ENCODE measurements around the gene DEXI. TPM values are rescaled to one million over a fixed set of nuclear protein-coding genes. Genes with fewer than 3 reads are reported as not detected.

Gene DEXI
- total RNA-seq, 1 donor from 2014 or later: 36.3 TPM

- Histone ChIP-seq H3K4me1 (peaks cover 64% of the 10 kb centered on the region), H3K27ac (peak overlapping the region; percentile 58)
These were observed 5.8 kb downstream of the DEXI start for GRCh38 chr16:10936272-10936984.

GRCh38 chr16:10935226-10935915, 6.9 kb downstream of the DEXI start:
- no peaks in the 10 kb centered on the region for H3K9me3 ChIP-seq
- peaks cover 25% of the 10 kb centered on the region for H3K36me3 ChIP-seq
- no peak for ATAC-seq
- no peak overlapping the region for H3K27ac ChIP-seq
- intact Hi-C loops (cut with DNase I): no loop called here
- H3K4me1 ChIP-seq: peaks cover 60% of the 10 kb centered on the region
- TF ChIP-seq CTCF (IDR thresholded peaks at IDR 0.05): no peak
- no peaks in the 10 kb centered on the region for H3K27me3 ChIP-seq
- DNase-seq: no peak
- no peak overlapping the region for H3K4me3 ChIP-seq

More at GRCh38 chr16:10936272-10936984, 5.8 kb downstream of the DEXI start:
- peaks cover 21% of the 10 kb centered on the region for H3K36me3 ChIP-seq
- DNase-seq (peak; percentile 48), ATAC-seq (no peak)
- intact Hi-C loops (cut with DNase I): no loop called here
- H3K4me3 ChIP-seq: no peak overlapping the region
- no peaks in the 10 kb centered on the region for H3K27me3 ChIP-seq
- H3K9me3 ChIP-seq: no peaks in the 10 kb centered on the region
- no peak for TF ChIP-seq CTCF (IDR thresholded peaks at IDR 0.05)

- Histone ChIP-seq H3K36me3 (peaks cover 25% of the 10 kb centered on the region), H3K9me3 (no peaks in the 10 kb centered on the region), H3K27me3 (no peaks in the 10 kb centered on the region), H3K27ac (no peak overlapping the region), H3K4me3 (no peak overlapping the region), H3K4me1 (peaks cover 60% of the 10 kb centered on the region)
- peak; percentile 49 for DNase-seq
- no peak for ATAC-seq
- intact Hi-C loops (cut with DNase I): no loop called here
- TF ChIP-seq CTCF (IDR thresholded peaks at IDR 0.05): no peak
These were observed 7.8 kb downstream of the DEXI start for GRCh38 chr16:10934325-10935107.

- Histone ChIP-seq H3K27me3 (no peaks in the 10 kb centered on the region), H3K9me3 (no peaks in the 10 kb centered on the region), H3K27ac (no peak overlapping the region), H3K4me3 (no peak overlapping the region), H3K4me1 (peaks cover 57% of the 10 kb centered on the region), H3K36me3 (peaks cover 26% of the 10 kb centered on the region)
- ATAC-seq (no peak), DNase-seq (peak; percentile 55)
- intact Hi-C loops (cut with DNase I): no loop called here
- TF ChIP-seq CTCF (IDR thresholded peaks at IDR 0.05): no peak
These were observed 8.4 kb downstream of the DEXI start for GRCh38 chr16:10933865-10934264.

GRCh38 chr16:10932959-10933710, 9.1 kb downstream of the DEXI start:
- peaks cover 33% of the 10 kb centered on the region for H3K36me3 ChIP-seq
- no peaks in the 10 kb centered on the region for H3K27me3 ChIP-seq
- ATAC-seq (no peak), DNase-seq (peak; percentile 38)
- TF ChIP-seq CTCF (IDR thresholded peaks at IDR 0.05): no peak
- no peak overlapping the region for H3K4me3 ChIP-seq
- H3K27ac ChIP-seq: no peak overlapping the region
- H3K4me1 ChIP-seq: peaks cover 57% of the 10 kb centered on the region
- H3K9me3 ChIP-seq: no peaks in the 10 kb centered on the region
- intact Hi-C loops (cut with DNase I): no loop called here

Data from upper lobe of right lung (tissue), 1 donor.